Measurements from ENCODE around the gene TMEM59L. TPM values are rescaled to one million over a fixed set of nuclear protein-coding genes. Genes with fewer than 3 reads are reported as not detected.

TMEM59L gene
- not detected for polyA plus RNA-seq (2012; ENCODE audit: low read depth, missing spikeins)

DNA sequence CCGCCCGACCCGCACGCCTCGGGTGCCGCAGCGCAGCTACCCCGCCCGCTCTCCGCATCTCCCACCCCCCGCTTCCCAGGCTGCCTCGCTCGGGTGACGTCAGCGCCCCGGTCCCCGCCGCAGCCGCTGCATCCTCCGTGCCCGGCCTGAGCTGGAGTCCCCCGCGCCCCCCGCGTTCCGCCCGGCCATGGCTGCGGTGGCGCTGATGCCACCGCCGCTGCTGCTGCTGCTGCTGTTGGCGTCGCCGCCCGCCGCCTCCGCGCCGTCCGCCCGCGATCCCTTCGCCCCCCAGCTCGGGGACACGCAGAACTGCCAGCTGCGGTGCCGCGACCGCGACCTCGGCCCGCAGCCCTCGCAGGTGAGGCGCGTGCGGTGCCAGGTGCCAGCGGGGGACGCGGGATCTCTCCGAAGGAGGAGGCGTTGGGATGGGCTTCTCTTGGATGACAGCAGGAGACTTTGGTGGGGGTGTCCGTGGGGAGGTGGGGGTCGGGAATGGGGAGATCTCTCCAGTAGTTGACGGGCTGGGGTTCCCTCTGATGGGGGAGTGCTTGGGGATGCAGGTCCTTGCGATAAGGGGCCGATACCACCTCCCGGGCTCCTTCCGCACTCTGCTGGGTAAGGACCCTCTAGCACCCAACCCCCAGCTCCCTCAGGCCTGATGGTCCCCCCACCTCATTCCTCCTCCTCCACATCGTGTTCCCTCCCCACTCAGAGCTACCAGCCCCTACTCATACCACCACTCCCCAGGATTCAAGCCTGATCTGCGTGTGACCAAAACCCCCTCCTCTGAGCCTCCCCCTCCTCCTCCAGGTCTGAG, at the start of gene TMEM59L:
TSS of gene TMEM59L (plus strand) at position 99 of the 817 bp plus-strand sequence. CDS start at position 188, 89 bp downstream.
- no peak for FAIRE-seq
- no peak for TF ChIP-seq POLR2A (IDR thresholded peaks at IDR 0.05; ENCODE audit: low read depth, low read length)
- no peak for TF ChIP-seq POLR2AphosphoS5 (IDR thresholded peaks at IDR 0.05; ENCODE audit: low read depth, low read length)
- no peak for TF ChIP-seq PAX5 (IDR thresholded peaks at IDR 0.05; ENCODE audit: insufficient read depth, low read length, severe bottlenecking)
- no peak for TF ChIP-seq POU2F2 (IDR thresholded peaks at IDR 0.05; ENCODE audit: low read depth, low read length)
- no peak for TF ChIP-seq SPI1 (IDR thresholded peaks at IDR 0.05; ENCODE audit: low read depth, low read length)
- no peak for TF ChIP-seq TAF1 (IDR thresholded peaks at IDR 0.05; ENCODE audit: low read depth, low read length)

DNA sequence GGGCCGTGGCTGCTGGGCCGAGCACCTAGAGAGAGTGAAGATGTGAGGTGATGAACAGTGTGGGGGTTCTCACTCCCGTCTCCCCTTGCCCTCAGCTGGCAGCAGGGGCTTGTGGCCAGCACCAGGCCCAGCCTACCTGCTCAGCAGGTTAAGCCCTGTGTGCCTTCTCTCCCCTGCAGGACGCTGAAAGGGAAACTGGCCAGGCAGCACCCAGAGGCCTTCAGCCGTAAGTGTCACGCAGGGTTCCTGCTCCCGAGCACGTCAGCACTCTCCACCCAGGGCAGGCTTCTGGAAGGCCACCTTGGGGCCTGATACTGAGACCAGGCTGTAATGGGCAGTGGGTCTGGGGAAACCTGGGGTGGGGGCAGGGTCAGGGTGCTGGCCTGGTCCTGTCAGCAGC, 45.7 kb upstream of the TMEM59L start:
- TF ChIP-seq SPI1 (IDR thresholded peaks at IDR 0.05; ENCODE audit: low read depth, low read length) (no peak), POLR2A (IDR thresholded peaks at IDR 0.05; ENCODE audit: low read depth, low read length) (no peak), POU2F2 (IDR thresholded peaks at IDR 0.05; ENCODE audit: low read depth, low read length) (no peak), PAX5 (IDR thresholded peaks at IDR 0.05; ENCODE audit: insufficient read depth, low read length, severe bottlenecking) (no peak), POLR2AphosphoS5 (IDR thresholded peaks at IDR 0.05; ENCODE audit: low read depth, low read length) (no peak), TAF1 (IDR thresholded peaks at IDR 0.05; ENCODE audit: low read depth, low read length) (no peak)
- DNase-seq (ENCODE audit: insufficient read length, low spot score) (no peak), FAIRE-seq (no peak)

More for the DNA sequence above, at the start of gene TMEM59L:
- no peak for DNase-seq (ENCODE audit: insufficient read length, low spot score)

DNA sequence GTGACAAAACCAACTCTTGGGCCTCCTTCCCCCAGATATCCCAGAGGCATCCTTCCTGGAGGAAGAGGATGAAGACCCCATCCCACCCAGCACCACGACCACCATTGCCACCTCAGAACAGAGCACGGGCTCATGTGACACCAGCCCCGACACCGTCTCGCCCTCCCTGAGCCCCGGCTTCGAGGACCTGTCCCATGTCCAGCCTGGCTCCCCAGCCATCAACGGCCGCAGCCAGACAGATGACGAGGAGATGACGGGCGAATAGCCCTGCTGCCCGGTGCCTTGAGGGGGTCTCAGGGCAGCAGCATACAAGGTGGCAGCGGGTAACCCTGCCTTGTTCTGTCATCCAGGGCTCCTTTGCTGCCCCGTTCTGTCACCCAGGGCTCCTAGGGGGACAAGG, 44.3 kb upstream of the TMEM59L start:
- TF ChIP-seq POLR2A (IDR thresholded peaks at IDR 0.05; ENCODE audit: low read depth, low read length) (no peak), PAX5 (IDR thresholded peaks at IDR 0.05; ENCODE audit: insufficient read depth, low read length, severe bottlenecking) (no peak), POU2F2 (IDR thresholded peaks at IDR 0.05; ENCODE audit: low read depth, low read length) (no peak), SPI1 (IDR thresholded peaks at IDR 0.05; ENCODE audit: low read depth, low read length) (no peak), POLR2AphosphoS5 (IDR thresholded peaks at IDR 0.05; ENCODE audit: low read depth, low read length) (no peak), TAF1 (IDR thresholded peaks at IDR 0.05; ENCODE audit: low read depth, low read length) (no peak)
- DNase-seq (ENCODE audit: insufficient read length, low spot score) (no peak), FAIRE-seq (no peak)

GRCh38 chr19:18571564-18572344, 40.9 kb upstream of the TMEM59L start, which contains the start of gene UBA52:
Gene UBA52 (plus strand): TSS chr19:18571857. CDS start chr19:18573301, 1,444 bp downstream.
- no peak for TF ChIP-seq PAX5 (IDR thresholded peaks at IDR 0.05; ENCODE audit: insufficient read depth, low read length, severe bottlenecking)
- TF ChIP-seq TAF1 (IDR thresholded peaks at IDR 0.05; ENCODE audit: low read depth, low read length): peak; percentile 97
- TF ChIP-seq POU2F2 (IDR thresholded peaks at IDR 0.05; ENCODE audit: low read depth, low read length): peak; percentile 78
- peak; percentile 91 for TF ChIP-seq POLR2AphosphoS5 (IDR thresholded peaks at IDR 0.05; ENCODE audit: low read depth, low read length)
- peak; percentile 87 for TF ChIP-seq POLR2A (IDR thresholded peaks at IDR 0.05; ENCODE audit: low read depth, low read length)
- TF ChIP-seq SPI1 (IDR thresholded peaks at IDR 0.05; ENCODE audit: low read depth, low read length): no peak
- peak; percentile 95 for DNase-seq (ENCODE audit: insufficient read length, low spot score)
- FAIRE-seq: peak; percentile 100

GRCh38 chr19:18574691-18575291, 37.9 kb upstream of the TMEM59L start:
- DNase-seq (ENCODE audit: insufficient read length, low spot score): no peak
- no peak for FAIRE-seq
- TF ChIP-seq SPI1 (IDR thresholded peaks at IDR 0.05; ENCODE audit: low read depth, low read length) (no peak), TAF1 (IDR thresholded peaks at IDR 0.05; ENCODE audit: low read depth, low read length) (no peak), POLR2AphosphoS5 (IDR thresholded peaks at IDR 0.05; ENCODE audit: low read depth, low read length) (no peak), POLR2A (IDR thresholded peaks at IDR 0.05; ENCODE audit: low read depth, low read length) (no peak), POU2F2 (IDR thresholded peaks at IDR 0.05; ENCODE audit: low read depth, low read length) (no peak), PAX5 (IDR thresholded peaks at IDR 0.05; ENCODE audit: insufficient read depth, low read length, severe bottlenecking) (no peak)

DNA sequence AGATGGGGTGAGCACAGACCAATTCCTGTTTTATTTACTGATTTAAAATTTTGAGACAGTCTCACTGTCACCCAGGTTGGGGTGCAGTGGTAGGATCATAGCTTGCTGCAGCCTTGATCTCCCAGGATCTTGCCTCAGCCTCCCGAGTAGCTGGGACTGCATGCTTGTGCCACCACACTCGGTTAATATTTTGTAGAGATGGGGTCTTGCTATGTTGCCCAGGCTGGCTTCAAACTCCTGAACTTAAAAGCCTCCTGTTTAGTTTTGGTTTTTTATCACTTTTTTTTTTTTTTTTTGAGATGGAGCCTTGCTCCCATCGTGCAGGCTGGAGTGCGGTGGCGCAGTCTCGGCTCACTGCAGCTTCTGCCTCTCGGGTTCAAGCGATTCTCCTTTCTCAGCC, 36.3 kb upstream of the TMEM59L start:
- TF ChIP-seq SPI1 (IDR thresholded peaks at IDR 0.05; ENCODE audit: low read depth, low read length): no peak
- TF ChIP-seq TAF1 (IDR thresholded peaks at IDR 0.05; ENCODE audit: low read depth, low read length): no peak
- no peak for TF ChIP-seq PAX5 (IDR thresholded peaks at IDR 0.05; ENCODE audit: insufficient read depth, low read length, severe bottlenecking)
- FAIRE-seq (no peak), DNase-seq (ENCODE audit: insufficient read length, low spot score) (no peak)

GRCh38 chr19:18577365-18577914, 35.2 kb upstream of the TMEM59L start:
- FAIRE-seq (no peak), DNase-seq (ENCODE audit: insufficient read length, low spot score) (no peak)
- TF ChIP-seq POU2F2 (IDR thresholded peaks at IDR 0.05; ENCODE audit: low read depth, low read length): no peak
- TF ChIP-seq POLR2A (IDR thresholded peaks at IDR 0.05; ENCODE audit: low read depth, low read length): peak; percentile 13; the same call in 1 of the 2 replicates

GRCh38 chr19:18580311-18580710, 32.4 kb upstream of the TMEM59L start:
- no peak for TF ChIP-seq POLR2AphosphoS5 (IDR thresholded peaks at IDR 0.05; ENCODE audit: low read depth, low read length)
- TF ChIP-seq TAF1 (IDR thresholded peaks at IDR 0.05; ENCODE audit: low read depth, low read length): no peak
- TF ChIP-seq SPI1 (IDR thresholded peaks at IDR 0.05; ENCODE audit: low read depth, low read length): no peak
- no peak for TF ChIP-seq PAX5 (IDR thresholded peaks at IDR 0.05; ENCODE audit: insufficient read depth, low read length, severe bottlenecking)
- TF ChIP-seq POU2F2 (IDR thresholded peaks at IDR 0.05; ENCODE audit: low read depth, low read length): no peak
- no peak for TF ChIP-seq POLR2A (IDR thresholded peaks at IDR 0.05; ENCODE audit: low read depth, low read length)
- FAIRE-seq (no peak), DNase-seq (ENCODE audit: insufficient read length, low spot score) (no peak)

DNA sequence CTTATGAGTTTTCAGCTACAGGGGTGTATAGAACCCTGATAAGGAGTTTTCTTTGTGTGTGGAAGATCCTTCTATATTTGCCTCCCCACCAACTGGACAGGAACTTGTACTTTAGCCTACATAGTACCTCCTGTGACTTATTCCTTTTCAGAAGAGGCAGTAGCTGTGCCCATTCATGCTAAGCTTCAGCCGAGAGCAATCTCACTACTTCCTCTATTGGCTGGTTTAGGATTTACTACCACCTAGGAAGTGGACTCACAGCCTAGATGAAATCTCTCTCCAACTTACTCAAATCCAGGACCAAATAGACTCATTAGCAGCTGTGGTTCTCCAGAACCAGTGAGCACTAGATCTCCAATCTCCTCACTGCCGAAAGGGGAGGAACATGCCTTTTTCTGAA, 26.4 kb upstream of the TMEM59L start:
- peak; percentile 39; the same call in 1 of the 2 replicates for TF ChIP-seq SPI1 (IDR thresholded peaks at IDR 0.05; ENCODE audit: low read depth, low read length)
- TF ChIP-seq POLR2AphosphoS5 (IDR thresholded peaks at IDR 0.05; ENCODE audit: low read depth, low read length): no peak
- no peak for TF ChIP-seq TAF1 (IDR thresholded peaks at IDR 0.05; ENCODE audit: low read depth, low read length)
- no peak for TF ChIP-seq PAX5 (IDR thresholded peaks at IDR 0.05; ENCODE audit: insufficient read depth, low read length, severe bottlenecking)
- TF ChIP-seq POU2F2 (IDR thresholded peaks at IDR 0.05; ENCODE audit: low read depth, low read length): no peak
- TF ChIP-seq POLR2A (IDR thresholded peaks at IDR 0.05; ENCODE audit: low read depth, low read length): no peak
- FAIRE-seq (peak; percentile 61), DNase-seq (ENCODE audit: insufficient read length, low spot score) (no peak)

All from GM12891 (cell line).